CD8-positive, alpha-beta memory T cell (primary cell): Measurements from ENCODE around the gene IRX2. TPM values are rescaled to one million over a fixed set of nuclear protein-coding genes. Genes with fewer than 3 reads are reported as not detected.

ENCODE experiments used
- CTCF ChIA-PET: fragments of 350-600 bp; sonication (Branson Sonifier 250); formaldehyde crosslinking; loops from one replicate; lab custom pipeline; 2021; ENCODE audit warnings: antibody characterized with exemption; lab: Charles Lee
- POLR2A ChIA-PET: fragments of 350-600 bp; sonication (Branson Sonifier 250); formaldehyde crosslinking; loops from one replicate; lab custom pipeline; 2021; ENCODE audit warnings: antibody characterized with exemption; lab: Charles Lee
- DNase-seq, 5 donors: peaks; one replicate each; pipeline versions ENCODE4 v3.0.0 to v3.0.0-alpha.2; 2020 to 2022; ENCODE audit warnings: mixed read lengths in 1 of 5
- H3K27ac ChIP-seq: one replicate; pipeline ENCODE4 v1.7.0; 2013; ENCODE audit warnings: low read depth, mild to moderate bottlenecking, low read length, moderate library complexity
- H3K27me3 ChIP-seq: 2 replicates; pipeline ENCODE4 v1.7.0; 2013; ENCODE audit warnings: low read length, mild to moderate bottlenecking; ENCODE audit not compliant: insufficient read depth, poor library complexity, severe bottlenecking
- H3K36me3 ChIP-seq: 2 replicates; pipeline ENCODE4 v1.7.0; 2013; ENCODE audit warnings: mild to moderate bottlenecking, low read length, moderate library complexity; ENCODE audit not compliant: insufficient read depth
- H3K4me1 ChIP-seq: 2 replicates; pipeline ENCODE4 v1.7.0; 2013; ENCODE audit warnings: mild to moderate bottlenecking, low read length, moderate library complexity; ENCODE audit not compliant: insufficient read depth
- H3K4me3 ChIP-seq: 2 replicates; pipeline ENCODE4 v1.7.0; 2013; ENCODE audit warnings: mild to moderate bottlenecking, low read length
- H3K9me3 ChIP-seq: 2 replicates; pipeline ENCODE4 v1.7.0; 2013; ENCODE audit warnings: mild to moderate bottlenecking, low read length
- H3K27ac Mint-ChIP-seq, 8 donors: one replicate each; pipeline ENCODE4 v1.8.0; 2020 to 2021; ENCODE audit warnings: mixed read lengths in 8 of 8, mild to moderate bottlenecking in 6 of 8, inconsistent platforms in 3 of 8, moderate library complexity in 3 of 8
- H3K27me3 Mint-ChIP-seq, 2 donors: one replicate each; pipeline ENCODE4 v1.8.0; 2020 to 2021; ENCODE audit warnings: mixed read lengths in 2 of 2, mild to moderate bottlenecking in 1 of 2, moderate library complexity in 1 of 2
- H3K36me3 Mint-ChIP-seq, 3 donors: one replicate each; pipeline ENCODE4 v1.8.0; 2020 to 2021; ENCODE audit warnings: mixed read lengths in 3 of 3, inconsistent platforms in 1 of 3, mild to moderate bottlenecking in 1 of 3
- H3K4me1 Mint-ChIP-seq, 3 donors: one replicate each; pipeline ENCODE4 v1.8.0; 2020 to 2021; ENCODE audit warnings: mixed read lengths in 3 of 3, inconsistent platforms in 1 of 3, mild to moderate bottlenecking in 1 of 3
- H3K4me3 Mint-ChIP-seq, 7 donors: one replicate each; pipeline ENCODE4 v1.8.0; 2020 to 2021; ENCODE audit warnings: mixed read lengths in 7 of 7, mild to moderate bottlenecking in 6 of 7, moderate library complexity in 4 of 7, inconsistent platforms in 2 of 7
- H3K9me3 Mint-ChIP-seq, 5 donors: one replicate each; pipeline ENCODE4 v1.8.0; 2020 to 2022; ENCODE audit warnings: mixed read lengths in 5 of 5, mild to moderate bottlenecking in 3 of 5, moderate library complexity in 2 of 5, inconsistent platforms in 1 of 5
- polyA plus RNA-seq: library from polyadenylated mRNA; unstranded; fragments of 300-500 nt; fragmentation: Illumina TruSeq; gene quantifications from one replicate; pipeline ENCODE4 v1.2.3, GENCODE V29; 2021
- total RNA-seq, 2 experiments: library from RNA; stranded (reverse); gene quantifications; one replicate each; pipeline ENCODE4 v1.2.3, GENCODE V29; 2021

IRX2 gene
- total and polyA plus RNA-seq, 3 experiments from 2014 or later: not detected

DNA sequence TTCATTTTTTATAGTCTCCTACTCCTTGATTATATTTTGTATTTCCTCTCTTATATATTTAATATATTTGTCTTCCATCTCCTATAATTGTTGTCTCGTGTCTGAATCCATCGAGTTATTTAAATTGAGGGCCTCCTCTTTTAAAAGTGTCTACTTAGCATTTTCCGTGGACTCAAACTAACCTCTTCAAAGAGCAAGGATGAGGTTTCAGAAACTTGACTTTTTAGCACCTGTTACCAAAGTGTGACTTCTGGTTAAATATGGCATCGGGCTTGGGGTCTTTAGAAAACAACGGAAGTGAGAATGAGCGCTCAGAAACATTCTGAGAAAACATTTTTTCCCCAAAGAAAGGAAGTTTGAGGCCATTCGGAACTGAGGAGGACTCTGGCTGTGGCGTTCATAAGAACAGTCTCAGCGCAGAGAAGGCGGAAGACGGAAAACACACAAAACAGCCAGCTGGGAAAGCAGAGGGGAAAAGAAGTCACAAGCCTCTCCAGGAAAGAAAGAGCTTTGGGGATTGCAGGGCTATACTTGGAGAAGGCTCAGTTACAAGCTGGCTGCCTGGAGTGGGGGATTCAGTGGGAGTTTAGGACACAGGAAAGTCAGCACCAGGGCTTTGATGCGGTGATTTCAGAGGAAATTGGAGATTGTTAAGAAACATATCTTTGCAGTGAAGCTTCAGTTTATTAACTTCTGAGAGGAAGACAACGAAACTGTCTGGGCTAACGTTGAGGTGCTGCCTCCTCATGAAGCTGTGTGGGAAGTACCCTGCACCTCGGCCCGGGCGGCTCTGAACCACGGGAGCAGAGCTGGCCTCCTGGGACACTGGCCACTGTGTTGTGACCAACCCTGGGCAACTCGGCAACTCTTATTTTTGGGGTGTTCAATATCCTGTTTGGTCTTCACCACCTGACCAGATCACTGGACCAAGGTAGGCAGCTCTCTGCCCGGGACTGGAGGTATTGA lies 25.1 kb upstream of the IRX2 start:
- CTCF ChIA-PET: no interaction called here
- Histone ChIP-seq H3K9me3 (no peaks in the 10 kb centered on the region), H3K36me3 (no peaks in the 10 kb centered on the region), H3K27me3 (no peaks in the 10 kb centered on the region), H3K4me1 (no peaks in the 10 kb centered on the region), H3K4me3 (no peak overlapping the region), H3K27ac (no peak overlapping the region)
- Mint-ChIP-seq H3K9me3 (peaks cover 0 to 9% (median 4%) of the 10 kb centered on the region in 5 donors), H3K4me1 (no peaks in the 10 kb centered on the region), H3K4me3 (no peak overlapping the region), H3K27ac (no peak overlapping the region), H3K36me3 (no peaks in the 10 kb centered on the region), H3K27me3 (peaks cover 0 to 3% of the 10 kb centered on the region in 2 donors)
- DNase-seq: no peak
- POLR2A ChIA-PET: no interaction called here

DNA sequence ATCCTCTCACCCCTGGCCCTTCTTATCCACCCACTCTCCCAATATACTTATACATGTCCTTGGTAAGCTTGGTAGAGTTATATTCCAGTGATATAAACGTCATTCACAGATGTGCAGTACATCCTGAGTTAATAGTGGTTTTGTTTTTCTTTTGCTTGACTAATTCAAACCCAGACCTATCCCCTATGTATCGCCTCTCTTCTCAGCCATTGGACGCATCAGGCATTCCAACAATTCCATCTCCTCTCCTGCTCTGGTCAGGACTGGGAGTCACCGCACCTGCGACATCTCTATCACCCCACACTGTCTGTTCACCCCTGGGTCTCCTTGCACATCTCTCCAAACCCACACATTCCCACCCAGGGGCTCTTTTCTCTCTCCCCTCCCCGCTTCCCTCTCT lies 21.9 kb upstream of the IRX2 start:
- no peaks in the 10 kb centered on the region for H3K4me1 ChIP-seq
- Mint-ChIP-seq H3K4me1 (no peaks in the 10 kb centered on the region), H3K9me3 (peaks cover 0 to 5% (median 0%) of the 10 kb centered on the region in 5 donors), H3K36me3 (no peaks in the 10 kb centered on the region), H3K27ac (no peak overlapping the region), H3K4me3 (no peak overlapping the region), H3K27me3 (peaks cover 0 to 1% of the 10 kb centered on the region in 2 donors)
- no peaks in the 10 kb centered on the region for H3K27me3 ChIP-seq
- H3K36me3 ChIP-seq: no peaks in the 10 kb centered on the region
- no peak overlapping the region for H3K4me3 ChIP-seq
- H3K9me3 ChIP-seq: no peaks in the 10 kb centered on the region
- POLR2A ChIA-PET: no interaction called here
- CTCF ChIA-PET: no interaction called here
- DNase-seq: no peak
- no peak overlapping the region for H3K27ac ChIP-seq

DNA sequence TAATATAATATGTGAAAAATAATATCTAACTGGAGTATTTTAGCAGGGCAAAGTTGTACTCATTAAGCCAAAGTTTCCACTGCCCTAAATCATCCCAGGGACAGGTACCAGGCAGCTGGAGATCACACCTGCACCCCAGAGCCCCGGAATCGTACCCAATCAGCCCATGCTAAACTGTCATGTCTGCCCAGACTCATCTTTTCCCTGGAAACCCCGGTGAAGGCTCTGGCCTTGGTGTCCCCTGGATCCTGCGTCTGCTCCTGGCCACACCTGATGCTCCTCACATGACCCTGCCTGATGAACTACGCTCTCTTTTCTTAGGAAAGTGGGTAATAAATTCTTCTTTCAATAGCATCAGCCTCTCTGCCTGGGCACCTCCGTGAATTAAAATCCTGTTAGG lies 15.6 kb upstream of the IRX2 start:
- H3K9me3 ChIP-seq: no peaks in the 10 kb centered on the region
- Mint-ChIP-seq H3K27me3 (peaks cover 0 to under 1% of the 10 kb centered on the region in 2 donors), H3K4me3 (no peak overlapping the region), H3K9me3 (peaks cover 0 to 9% (median 6%) of the 10 kb centered on the region in 5 donors), H3K27ac (no peak overlapping the region), H3K36me3 (no peaks in the 10 kb centered on the region), H3K4me1 (no peaks in the 10 kb centered on the region)
- no peaks in the 10 kb centered on the region for H3K4me1 ChIP-seq
- no peak overlapping the region for H3K4me3 ChIP-seq
- CTCF ChIA-PET: no interaction called here
- POLR2A ChIA-PET: no interaction called here
- DNase-seq: no peak
- H3K27me3 ChIP-seq: no peaks in the 10 kb centered on the region
- no peaks in the 10 kb centered on the region for H3K36me3 ChIP-seq
- H3K27ac ChIP-seq: no peak overlapping the region

DNA sequence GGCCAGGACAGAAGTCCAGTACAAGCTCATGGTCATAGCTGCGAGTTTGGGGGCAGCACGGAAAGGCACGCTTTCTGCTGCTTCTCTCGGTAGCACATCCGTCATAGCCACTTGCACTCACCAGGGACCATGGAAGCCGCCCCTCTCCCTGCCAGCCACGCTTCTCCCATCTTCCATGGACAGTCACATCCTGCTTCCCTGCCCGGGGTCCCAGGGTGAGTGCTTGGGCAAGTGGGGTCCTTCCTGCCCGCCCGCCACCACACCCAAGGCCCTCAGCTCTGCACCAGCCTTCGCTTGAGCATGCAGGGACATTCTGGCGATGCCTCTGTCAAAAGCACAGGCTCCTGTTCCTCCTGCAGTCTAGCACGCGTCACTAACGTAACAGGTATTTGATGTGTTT lies 13.1 kb upstream of the IRX2 start:
- H3K27me3 ChIP-seq: no peaks in the 10 kb centered on the region
- Mint-ChIP-seq H3K27me3 (peaks cover 0 to 1% of the 10 kb centered on the region in 2 donors), H3K4me1 (no peaks in the 10 kb centered on the region), H3K36me3 (no peaks in the 10 kb centered on the region), H3K9me3 (peaks cover 0 to 12% (median 3%) of the 10 kb centered on the region in 5 donors), H3K4me3 (no peak overlapping the region), H3K27ac (no peak overlapping the region)
- CTCF ChIA-PET: no interaction called here
- no peaks in the 10 kb centered on the region for H3K4me1 ChIP-seq
- DNase-seq: no peak
- POLR2A ChIA-PET: no interaction called here
- H3K27ac ChIP-seq: no peak overlapping the region
- no peaks in the 10 kb centered on the region for H3K36me3 ChIP-seq
- no peaks in the 10 kb centered on the region for H3K9me3 ChIP-seq
- H3K4me3 ChIP-seq: no peak overlapping the region

DNA sequence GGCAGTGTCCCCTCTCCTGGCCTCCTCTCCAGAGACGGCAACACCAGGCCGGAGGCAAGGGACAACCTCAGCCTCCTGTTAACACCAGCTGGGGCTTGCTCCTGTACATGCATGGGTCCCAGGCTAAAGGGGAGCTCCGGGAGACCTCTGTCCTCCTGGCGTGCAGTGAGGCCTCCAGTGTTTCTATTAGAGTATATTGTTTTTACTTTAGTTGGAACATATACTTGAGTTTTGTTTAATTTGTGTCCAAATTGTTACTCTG lies 12.0 kb upstream of the IRX2 start:
- no peaks in the 10 kb centered on the region for H3K4me1 ChIP-seq
- H3K4me3 ChIP-seq: no peak overlapping the region
- Mint-ChIP-seq H3K36me3 (no peaks in the 10 kb centered on the region), H3K27ac (no peak overlapping the region), H3K4me1 (no peaks in the 10 kb centered on the region), H3K27me3 (peaks cover 5 to 8% of the 10 kb centered on the region in 2 donors), H3K4me3 (no peak overlapping the region), H3K9me3 (peaks cover 0 to 12% (median 3%) of the 10 kb centered on the region in 5 donors)
- POLR2A ChIA-PET: no interaction called here
- no peak for DNase-seq
- no peaks in the 10 kb centered on the region for H3K9me3 ChIP-seq
- CTCF ChIA-PET: no interaction called here
- no peaks in the 10 kb centered on the region for H3K27me3 ChIP-seq
- no peaks in the 10 kb centered on the region for H3K36me3 ChIP-seq
- H3K27ac ChIP-seq: no peak overlapping the region

DNA sequence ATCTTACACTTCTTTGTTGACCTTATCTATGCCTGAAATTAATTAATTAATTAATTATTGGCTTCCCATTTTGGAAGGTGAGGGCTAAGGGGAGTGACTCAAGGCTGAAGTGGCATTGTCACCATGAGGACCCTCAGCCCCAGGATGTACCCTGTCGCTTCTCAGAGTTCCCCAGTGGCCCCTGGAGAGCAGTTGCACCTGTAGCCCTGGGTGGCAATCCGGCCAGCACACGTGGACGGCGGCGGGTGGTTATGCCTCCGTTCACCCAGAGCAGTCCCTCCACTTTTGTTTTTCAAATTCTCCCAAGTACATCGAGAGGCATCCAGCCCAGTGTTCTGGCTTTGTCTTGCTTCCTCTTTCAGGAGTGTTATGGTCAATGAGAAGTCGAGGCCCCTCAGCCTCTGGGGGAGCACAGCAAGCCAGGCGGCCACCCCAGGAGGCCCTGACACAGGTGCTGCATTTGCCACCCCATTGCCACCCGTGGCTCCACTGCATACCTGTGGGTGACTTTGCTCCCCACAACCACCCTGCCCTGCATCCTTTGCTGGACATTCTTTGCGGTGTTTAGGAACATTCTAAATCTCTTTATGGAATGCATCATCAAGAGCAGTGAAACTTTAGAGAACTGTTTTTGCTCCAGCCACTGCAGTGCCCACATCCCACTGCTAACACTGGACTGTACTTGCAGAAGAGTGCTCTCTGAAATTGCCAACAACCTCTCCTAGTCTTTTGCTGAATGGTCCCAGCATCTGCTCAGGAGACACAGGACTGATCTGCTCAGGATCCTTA lies 11.5 kb upstream of the IRX2 start:
- Mint-ChIP-seq H3K27me3 (peaks cover 7 to 11% of the 10 kb centered on the region in 2 donors), H3K9me3 (peaks cover 0 to 10% (median 3%) of the 10 kb centered on the region in 5 donors), H3K4me3 (no peak overlapping the region), H3K27ac (no peak overlapping the region), H3K4me1 (no peaks in the 10 kb centered on the region), H3K36me3 (no peaks in the 10 kb centered on the region)
- ChIA-PET POLR2A (no interaction called here), CTCF (no interaction called here)
- no peak for DNase-seq
- no peaks in the 10 kb centered on the region for H3K9me3 ChIP-seq
- no peaks in the 10 kb centered on the region for H3K27me3 ChIP-seq
- no peak overlapping the region for H3K4me3 ChIP-seq
- no peaks in the 10 kb centered on the region for H3K36me3 ChIP-seq
- H3K27ac ChIP-seq: no peak overlapping the region
- H3K4me1 ChIP-seq: no peaks in the 10 kb centered on the region

DNA sequence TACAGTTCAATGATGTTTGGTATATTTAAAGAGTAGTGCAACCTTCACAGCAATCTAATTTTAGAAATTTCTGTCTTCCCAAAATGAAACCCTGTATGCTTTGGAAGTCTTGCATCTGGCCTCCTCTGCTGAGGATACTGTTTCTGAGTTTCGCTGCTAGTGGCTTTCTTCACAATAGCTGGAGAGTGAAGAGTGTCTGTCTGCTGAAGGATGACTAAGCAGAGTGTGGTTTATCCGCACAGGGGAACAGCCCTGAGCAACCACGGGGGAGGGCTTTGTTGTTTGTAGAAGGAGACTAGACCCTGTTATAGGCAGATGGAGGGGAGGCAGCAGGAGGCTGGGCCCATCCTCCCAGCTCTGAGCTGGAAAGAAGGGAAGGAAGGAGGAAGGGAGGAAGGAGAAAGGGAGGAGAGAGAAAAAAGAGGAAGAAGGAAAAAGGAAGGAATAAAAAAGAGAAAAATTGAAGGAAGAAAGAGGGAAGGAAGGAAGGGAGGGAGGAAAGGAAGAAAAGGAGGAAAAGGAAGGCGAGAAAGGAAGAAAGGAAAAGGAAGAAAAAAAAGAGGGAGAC lies 10.5 kb upstream of the IRX2 start:
- ChIA-PET CTCF (no interaction called here), POLR2A (no interaction called here)
- Mint-ChIP-seq H3K4me3 (no peak overlapping the region), H3K27ac (no peak overlapping the region), H3K27me3 (peaks cover 12 to 20% of the 10 kb centered on the region in 2 donors), H3K4me1 (no peaks in the 10 kb centered on the region), H3K9me3 (peaks cover 0 to 9% (median 3%) of the 10 kb centered on the region in 5 donors), H3K36me3 (no peaks in the 10 kb centered on the region)
- Histone ChIP-seq H3K36me3 (no peaks in the 10 kb centered on the region), H3K4me1 (no peaks in the 10 kb centered on the region), H3K9me3 (no peaks in the 10 kb centered on the region), H3K27ac (no peak overlapping the region), H3K4me3 (no peak overlapping the region), H3K27me3 (no peaks in the 10 kb centered on the region)
- DNase-seq: no peak
